HG03460 (cell line): ENCODE measurements around the gene SMARCC1.

Source experiments
- ATAC-seq: cut with Tn5 transposase; IDR thresholded peaks from one replicate; pipeline ENCODE4 v1.9.1; 2021; ENCODE audit not compliant: unreplicated experiment

The SMARCC1 gene

DNA sequence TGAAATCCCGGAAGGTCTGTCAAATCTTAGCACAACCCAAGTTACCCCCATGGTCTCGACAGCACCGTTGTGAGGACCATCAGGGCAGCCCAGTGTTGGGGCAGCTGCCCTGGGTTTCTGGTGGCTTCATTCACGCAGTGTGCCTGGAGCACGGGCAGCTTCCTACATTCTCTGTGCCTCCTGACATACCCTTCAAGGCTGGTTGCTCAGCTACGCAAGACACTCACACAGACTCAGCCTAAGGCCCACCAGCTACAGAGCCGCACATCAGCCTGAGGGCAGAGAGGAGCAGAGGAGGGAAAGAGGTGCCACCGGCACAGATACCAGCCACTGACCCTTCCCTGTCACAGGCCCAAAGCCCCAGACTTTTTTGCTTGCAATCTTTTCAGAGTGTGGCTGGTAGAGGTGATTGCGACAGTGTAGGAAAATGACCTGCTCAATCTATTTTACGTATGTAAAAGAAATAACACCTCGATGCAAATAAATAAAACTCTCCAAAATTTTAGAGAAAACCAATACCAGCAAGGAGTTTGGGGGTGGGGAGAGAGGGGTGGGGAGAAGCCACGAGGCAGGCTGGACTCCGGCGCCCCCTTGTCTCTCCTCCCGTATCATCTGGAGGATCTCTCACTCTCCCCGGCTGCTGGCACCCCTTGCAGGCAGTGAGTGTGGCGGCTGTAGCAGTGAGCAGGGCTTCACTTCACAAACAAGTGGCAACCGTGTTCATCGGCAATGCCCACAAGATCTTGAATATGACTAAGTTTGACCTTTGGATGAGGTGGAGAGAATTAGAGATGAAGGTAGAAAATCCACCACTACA lies 215.8 kb downstream of the SMARCC1 start:
- no peak for ATAC-seq

DNA sequence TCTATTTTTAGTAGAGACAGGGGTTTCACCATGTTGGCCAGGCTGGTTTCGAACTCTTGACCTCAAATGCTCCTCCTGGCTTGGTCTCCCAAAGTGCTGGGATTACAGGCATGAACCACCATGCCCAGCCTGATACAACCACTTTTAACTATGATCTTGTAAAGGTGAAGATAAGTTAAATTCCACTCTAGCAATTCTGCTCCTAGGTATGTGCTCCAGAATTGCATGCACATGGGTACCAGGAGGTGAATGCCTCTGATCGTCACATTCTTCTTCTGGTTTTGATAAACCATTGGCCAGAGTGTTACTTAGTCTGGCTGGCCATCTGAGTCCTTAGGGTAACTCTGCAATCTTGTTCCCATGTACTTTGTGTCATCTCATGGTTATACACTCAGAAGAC lies 225.3 kb downstream of the SMARCC1 start:
- no peak for ATAC-seq

DNA sequence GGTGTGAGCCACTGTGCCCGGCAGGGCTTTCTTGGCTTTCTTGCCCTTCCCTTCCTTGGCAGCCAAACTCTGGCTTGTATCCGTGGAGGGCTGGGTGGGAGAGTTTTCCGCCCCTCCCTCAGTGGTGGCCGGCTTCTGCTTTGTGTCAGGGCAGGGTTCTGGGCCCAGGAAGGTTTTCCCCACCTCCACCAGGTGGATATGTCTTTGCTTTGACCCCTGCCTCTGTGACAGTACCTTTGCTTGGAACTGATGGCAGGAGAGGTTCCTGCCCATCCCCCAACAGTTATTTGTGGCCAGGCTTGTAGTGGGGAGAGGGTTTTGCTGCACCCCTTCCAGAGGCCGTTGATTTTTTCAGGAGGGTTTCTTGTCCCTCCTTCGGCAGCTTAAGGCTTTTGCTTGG lies 227.4 kb downstream of the SMARCC1 start:
- ATAC-seq = no peak

DNA sequence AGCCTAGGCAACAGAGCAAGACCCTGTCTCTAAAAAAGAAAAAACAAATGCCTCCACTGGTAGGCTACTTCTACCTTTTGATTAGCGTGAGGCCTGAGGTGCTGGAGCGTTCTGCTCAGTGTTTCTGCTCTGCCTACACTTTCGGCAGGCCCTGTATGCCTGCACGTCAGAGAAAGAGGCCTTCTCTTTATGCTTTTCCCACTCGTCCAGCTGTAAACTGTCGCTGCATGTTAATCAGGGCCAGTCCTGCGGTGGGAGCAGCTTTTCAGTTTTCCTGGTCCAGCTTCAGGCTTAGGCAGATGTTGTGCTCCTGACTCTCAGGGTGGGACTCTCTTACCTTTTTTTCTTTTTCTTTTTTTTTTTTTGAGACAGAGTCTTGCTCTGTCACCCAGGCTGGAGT lies 228.3 kb downstream of the SMARCC1 start:
- no peak for ATAC-seq

DNA sequence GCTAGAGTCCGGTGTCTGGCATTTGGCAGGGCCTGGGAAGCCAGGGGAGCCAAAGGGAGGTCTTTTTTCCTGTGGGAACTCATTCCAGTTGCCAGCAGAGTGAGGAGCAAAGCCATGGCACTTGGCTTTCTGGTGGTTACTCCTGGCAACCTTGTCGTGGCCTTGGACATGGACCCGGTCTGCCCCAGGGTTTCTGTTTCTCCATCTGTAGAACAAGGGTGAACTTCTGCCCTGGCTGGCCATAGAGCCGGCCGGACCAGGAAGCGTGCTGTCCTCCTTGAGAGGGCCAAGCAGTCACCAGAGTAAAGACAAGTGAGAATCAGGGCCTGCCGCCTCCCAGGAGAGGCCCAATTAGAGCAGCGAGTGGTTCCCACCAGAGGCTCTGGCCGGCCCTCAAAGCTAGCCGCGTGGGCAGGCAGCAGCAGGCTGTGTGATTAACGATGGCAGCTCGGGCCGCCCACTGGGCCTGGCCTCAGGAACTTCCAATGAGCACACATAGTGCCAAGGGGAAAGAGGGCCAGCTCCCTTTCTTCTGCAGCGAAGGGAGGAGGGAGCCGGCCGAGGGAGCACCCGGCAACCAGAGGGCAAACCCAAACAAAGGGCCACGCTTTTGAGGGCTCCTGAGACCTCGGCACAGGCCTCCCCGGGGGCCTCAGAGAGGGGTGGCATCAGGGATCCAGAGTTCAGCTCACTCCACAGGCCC lies 239.1 kb downstream of the SMARCC1 start:
- no peak for ATAC-seq

DNA sequence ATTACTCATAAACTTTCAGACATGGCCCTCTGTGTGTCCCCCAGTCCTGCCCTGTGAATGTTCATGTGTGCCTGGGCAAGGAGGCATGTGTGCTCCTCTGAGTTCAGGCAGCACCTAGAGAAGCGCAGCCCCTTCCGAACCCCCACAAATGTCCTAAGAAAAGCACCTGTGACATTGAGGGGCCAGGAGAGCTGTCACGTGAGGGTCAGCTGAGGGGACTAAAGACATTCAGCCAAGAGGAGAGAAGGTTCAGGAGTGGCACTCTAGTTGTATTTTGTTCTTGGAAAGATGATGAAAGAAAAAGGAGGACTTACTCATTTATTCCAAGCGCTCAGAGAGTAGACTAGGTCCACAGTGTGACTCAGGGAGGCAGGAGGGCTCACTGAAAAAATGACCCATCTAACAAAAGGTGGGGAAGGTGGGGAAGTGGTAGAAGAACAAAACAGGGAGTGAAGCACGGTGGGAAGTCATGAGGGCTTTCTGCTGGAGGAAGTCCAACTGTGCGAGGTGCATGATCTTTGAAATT lies 240.0 kb downstream of the SMARCC1 start:
- no peak for ATAC-seq

DNA sequence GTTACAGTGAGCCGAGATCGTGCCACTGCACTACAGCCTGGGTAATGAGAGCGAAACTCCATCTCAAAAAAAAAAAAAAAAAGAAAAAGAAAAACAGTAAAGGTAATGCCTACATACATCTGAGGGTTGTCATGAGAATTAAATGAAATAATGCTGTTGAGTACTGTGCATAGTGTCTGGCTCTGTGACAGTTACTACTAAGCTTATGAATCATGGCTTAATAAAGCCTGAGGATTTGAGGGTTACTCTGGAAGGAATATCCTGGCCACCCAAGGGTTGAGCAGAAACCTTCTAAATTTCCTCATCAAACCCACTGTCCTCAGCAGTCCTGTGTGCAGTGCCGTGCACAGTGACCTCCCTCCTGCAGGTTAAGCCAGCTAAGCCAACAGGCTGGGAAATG lies 241.4 kb downstream of the SMARCC1 start:
- no peak for ATAC-seq

DNA sequence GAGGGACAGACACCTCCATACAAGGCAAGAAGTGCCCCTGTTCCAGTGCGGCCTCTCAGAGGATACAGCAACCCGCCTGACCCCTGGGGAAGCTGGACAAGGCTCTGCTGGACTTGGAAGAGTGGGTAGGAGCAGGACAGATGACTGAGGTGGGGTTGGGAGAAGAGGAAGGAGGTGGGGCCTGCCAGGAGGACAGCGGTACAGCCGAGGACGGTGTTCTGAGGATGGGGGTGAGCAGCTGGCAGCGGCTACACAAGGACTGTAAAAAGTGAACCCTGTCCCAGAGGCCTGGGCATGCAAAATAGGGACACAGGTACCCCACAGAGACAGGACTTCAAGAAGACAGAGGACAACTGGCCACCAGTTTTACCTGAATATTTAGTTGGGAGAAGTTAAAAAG lies 244.7 kb downstream of the SMARCC1 start:
- no peak for ATAC-seq

DNA sequence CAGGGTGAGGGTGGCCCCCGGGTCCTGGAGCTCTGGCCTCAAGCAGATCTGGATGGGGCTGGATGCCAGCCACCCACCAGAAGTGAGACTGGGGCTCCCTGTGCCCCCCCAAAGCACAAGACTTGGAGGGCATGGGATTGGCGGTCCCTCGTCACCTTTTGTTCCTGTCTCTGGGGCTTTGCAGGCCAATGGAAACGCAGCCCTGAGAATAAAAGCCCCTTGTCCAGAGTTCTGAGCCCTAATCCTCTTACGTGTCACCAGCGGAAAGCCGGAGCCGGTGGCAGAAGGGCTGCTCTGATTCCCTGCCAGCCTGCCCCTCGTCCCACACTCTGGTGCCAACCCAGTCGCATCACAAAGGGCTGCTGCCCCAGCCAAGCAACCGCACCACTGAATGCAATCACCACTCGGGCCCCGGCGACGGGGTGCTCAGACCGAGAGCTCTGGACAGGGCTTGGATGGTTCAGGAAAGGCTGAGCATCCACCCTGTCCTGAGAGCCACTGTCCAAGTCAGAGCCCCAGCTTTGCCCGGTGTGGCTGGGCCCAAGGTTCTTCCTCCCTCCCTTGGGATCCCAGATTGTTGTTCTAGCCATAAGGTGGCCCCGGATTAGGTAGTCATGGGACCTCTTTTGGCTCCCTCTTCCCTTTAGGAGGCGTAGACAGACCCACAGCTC lies 245.3 kb downstream of the SMARCC1 start:
- no peak for ATAC-seq
